IPS DF 19.7 (cell line): ENCODE results near the gene MIB2.
"Not testable (repeated sequence)": the region's sequence is repeated elsewhere in the genome, so short reads cannot be mapped to it uniquely, and the experiment has no call there.

ENCODE experiments used
- DNase-seq: peaks from one replicate; pipeline ENCODE4 v3.0.0-alpha.2; 2013; ENCODE audit warnings: low read depth, low spot score

Gene MIB2

GRCh38 chr1:1615256-1616044 is at the start of gene MIB2:
TSS of gene MIB2 (plus strand) at chr1:1615500. CDS start at chr1:1623453, 7,953 bp downstream.
- peak; percentile 85 for DNase-seq

- DNase-seq, result no peak
These were observed 48.0 kb upstream of the MIB2 start for GRCh38 chr1:1567152-1567875.

GRCh38 chr1:1567891-1568291 is 47.4 kb upstream of the MIB2 start:
- DNase-seq, result no peak

GRCh38 chr1:1569341-1569740 is 46.0 kb upstream of the MIB2 start:
- DNase-seq, result no peak

GRCh38 chr1:1573843-1574720 is 41.2 kb upstream of the MIB2 start:
- DNase-seq, result no peak

- DNase-seq, result no peak
These were observed 40.4 kb upstream of the MIB2 start, which contains the start of gene SSU72 for GRCh38 chr1:1574721-1575537. TSS of gene SSU72 (minus strand) at chr1:1574863. CDS start at chr1:1574557, 306 bp downstream.

GRCh38 chr1:1577367-1578011 is 37.8 kb upstream of the MIB2 start:
- DNase-seq, result no peak

GRCh38 chr1:1578371-1578940 is 36.8 kb upstream of the MIB2 start:
- no peak for DNase-seq

- DNase-seq, result no peak
These were observed 32.5 kb upstream of the MIB2 start for GRCh38 chr1:1582585-1583346.

- no peak for DNase-seq
These were observed 31.8 kb upstream of the MIB2 start for GRCh38 chr1:1583347-1584010.

- no peak for DNase-seq
These were observed 23.8 kb upstream of the MIB2 start for GRCh38 chr1:1591452-1591851.

GRCh38 chr1:1593834-1594601 is 21.3 kb upstream of the MIB2 start:
- DNase-seq, result no peak

GRCh38 chr1:1594602-1595260 is 20.6 kb upstream of the MIB2 start:
- DNase-seq, result no peak

- not testable (repeated sequence) for DNase-seq
These were observed 20.0 kb upstream of the MIB2 start for GRCh38 chr1:1595341-1595740.

- no peak for DNase-seq
These were observed 18.6 kb upstream of the MIB2 start for GRCh38 chr1:1596493-1597274.

GRCh38 chr1:1597275-1597930 is 17.9 kb upstream of the MIB2 start:
- DNase-seq, result no peak
